M059J (cell line): ENCODE measurements around the gene KDELR3. TPM values are rescaled to one million over a fixed set of nuclear protein-coding genes. Genes with fewer than 3 reads are reported as not detected.

Experiments
- DNase-seq: peaks from one replicate; pipeline ENCODE4 v3.0.0-alpha.2; 2012; ENCODE audit warnings: low read depth
- total RNA-seq: library from RNA; depleted of rRNA; stranded (reverse); fragments of >200 nt; shearing (Covaris generic); gene quantifications from 2 replicates; pipeline ENCODE4 v1.2.3, GENCODE V29; 2014

The KDELR3 gene
- total RNA-seq, 1 experiment from 2014 or later = 83.7 TPM

GRCh38 chr22:38481871-38482332, 14.0 kb downstream of the KDELR3 start:
- no peak for DNase-seq

GRCh38 chr22:38482662-38483308, 14.9 kb downstream of the KDELR3 start:
- DNase-seq = no peak

GRCh38 chr22:38484244-38484643, 16.3 kb downstream of the KDELR3 start:
- DNase-seq = no peak

- no peak for DNase-seq
These were observed 17.9 kb downstream of the KDELR3 start for GRCh38 chr22:38485783-38486182.

- no peak for DNase-seq
These were observed 20.1 kb downstream of the KDELR3 start for GRCh38 chr22:38487946-38488345.

GRCh38 chr22:38489142-38489541, 21.2 kb downstream of the KDELR3 start:
- DNase-seq = no peak

GRCh38 chr22:38489561-38490145, 21.8 kb downstream of the KDELR3 start:
- no peak for DNase-seq

GRCh38 chr22:38490475-38490874, 22.6 kb downstream of the KDELR3 start:
- no peak for DNase-seq

GRCh38 chr22:38490915-38491314, 23.0 kb downstream of the KDELR3 start:
- peak; percentile 62 for DNase-seq

GRCh38 chr22:38491707-38492348, 23.9 kb downstream of the KDELR3 start:
- no peak for DNase-seq

GRCh38 chr22:38494498-38494897, 26.6 kb downstream of the KDELR3 start:
- DNase-seq = no peak

- no peak for DNase-seq
These were observed 27.0 kb downstream of the KDELR3 start for GRCh38 chr22:38494939-38495338.

GRCh38 chr22:38497869-38498268, 30.0 kb downstream of the KDELR3 start:
- no peak for DNase-seq

- DNase-seq = no peak
These were observed 34.1 kb downstream of the KDELR3 start for GRCh38 chr22:38501797-38502672.

- no peak for DNase-seq
These were observed 35.1 kb downstream of the KDELR3 start for GRCh38 chr22:38503021-38503420.

GRCh38 chr22:38504731-38505540, 37.0 kb downstream of the KDELR3 start:
- peak; percentile 46 for DNase-seq

- peak; percentile 43 for DNase-seq
These were observed 37.7 kb downstream of the KDELR3 start for GRCh38 chr22:38505541-38506117.

GRCh38 chr22:38506118-38506962, 38.4 kb downstream of the KDELR3 start, which contains the start of gene DDX17:
TSS of gene DDX17 (minus strand) at chr22:38506311.
- DNase-seq = peak; percentile 88

GRCh38 chr22:38510416-38510970, 42.6 kb downstream of the KDELR3 start:
- DNase-seq = no peak

GRCh38 chr22:38513063-38513462, 45.2 kb downstream of the KDELR3 start:
- DNase-seq = no peak
